GM12878 (cell line): ENCODE results near the gene LSM14B. TPM values are rescaled to one million over a fixed set of nuclear protein-coding genes. Genes with fewer than 3 reads are reported as not detected.

ENCODE experiments used
- ATAC-seq: fragments of 200-7000 bp; cut with Tn5 transposase; 3 replicates; pipeline ENCODE4 v1.9.1; 2020; ENCODE audit warnings: mild to moderate bottlenecking, moderate library complexity
- BruUV-seq: library from RNA; stranded (reverse); fragments of 400-500 nt; replicated peaks from 2 replicates; lab custom pipeline; 2021; lab: Mats Ljungman, UMichigan
- CTCF ChIA-PET: fragments of 300-600 bp; sonication (Branson Sonifier 250); formaldehyde crosslinking; extraction: SDS; loops from one replicate; lab custom pipeline; 2021; ENCODE audit warnings: inconsistent platforms; lab: Yijun Ruan, JAX
- POLR2A ChIA-PET: fragments of 350-600 bp; formaldehyde crosslinking; extraction: SDS; loops from one replicate; lab custom pipeline; 2021; ENCODE audit warnings: inconsistent platforms; lab: Charles Lee
- RAD21 ChIA-PET: fragments of 300-600 bp; sonication (Branson Sonifier 250); formaldehyde crosslinking; loops from one replicate; lab custom pipeline; 2023; ENCODE audit warnings: antibody characterized with exemption; ENCODE audit not compliant: unreplicated experiment; lab: Charles Lee
- SMC1A ChIA-PET: fragments of 300-600 bp; sonication (Branson Sonifier 250); formaldehyde crosslinking; loops from one replicate; lab custom pipeline; 2023; ENCODE audit not compliant: unreplicated experiment, uncharacterized antibody; lab: Charles Lee
- DNase-seq: peaks from one replicate; pipeline ENCODE4 v3.0.0-alpha.2; 2011; ENCODE audit warnings: low read depth, low spot score
- FAIRE-seq: peaks from 3 replicates; lab custom pipeline; 2011; peaks lifted over from hg19 to GRCh38; lab: Jason Lieb, UNC
- H2AFZ ChIP-seq: 2 replicates; pipeline ENCODE4 v1.6.0; 2011; ENCODE audit warnings: low read depth, low read length, control low read depth; ENCODE audit not compliant: control insufficient read depth
- H3K27ac ChIP-seq: 2 replicates; pipeline ENCODE4 v1.5.1; 2011; ENCODE audit warnings: control low read depth; ENCODE audit not compliant: control insufficient read depth, insufficient read depth
- H3K27me3 ChIP-seq, 2 experiments: replicated peaks in 1 of 2; 2 replicates each; pipeline versions ENCODE4 v1.6.0 to v1.6.1; 2011; ENCODE audit warnings: low read length in 1 of 2; ENCODE audit not compliant: control insufficient read depth in 2 of 2, insufficient read depth in 2 of 2
- H3K36me3 ChIP-seq, 2 experiments: 2 replicates each; pipeline ENCODE4 v1.5.1; 2011; ENCODE audit warnings: low read length in 1 of 2; ENCODE audit not compliant: control insufficient read depth in 2 of 2, insufficient read depth in 2 of 2
- H3K4me1 ChIP-seq: 2 replicates; pipeline ENCODE4 v1.6.1; 2011; ENCODE audit warnings: mild to moderate bottlenecking, low read length, moderate library complexity, mixed read lengths; ENCODE audit not compliant: control insufficient read depth, insufficient read depth
- H3K4me2 ChIP-seq: 2 replicates; pipeline ENCODE4 v1.6.0; 2011; ENCODE audit warnings: control low read depth; ENCODE audit not compliant: control insufficient read depth, insufficient read depth
- H3K4me3 ChIP-seq: fragments of 200-600 bp; sonication (generic); 2 replicates; pipeline ENCODE4 v1.5.1; 2016
- H3K79me2 ChIP-seq: 2 replicates; pipeline ENCODE4 v1.6.0; 2011; ENCODE audit warnings: low read length; ENCODE audit not compliant: control insufficient read depth, insufficient read depth
- H3K9ac ChIP-seq: 2 replicates; pipeline ENCODE4 v1.8.0; 2011; ENCODE audit warnings: low read length, control low read depth, mixed read lengths; ENCODE audit not compliant: control insufficient read depth, insufficient read depth
- H3K9me3 ChIP-seq: replicated peaks from 3 replicates; pipeline ENCODE4 v1.5.1; 2011; ENCODE audit warnings: mild to moderate bottlenecking, low read length; ENCODE audit not compliant: control insufficient read depth, insufficient read depth
- H4K20me1 ChIP-seq: 2 replicates; pipeline ENCODE4 v1.6.0; 2011; ENCODE audit not compliant: control insufficient read depth, insufficient read depth
- EGR1 ChIP-seq, 2 experiments: IDR thresholded peaks; 1 replicate in 1 of 2; 2 replicates in 1 of 2; pipeline ENCODE4 v1.6.1; 2011 to 2012; ENCODE audit warnings: low read depth in 2 of 2, low read length in 2 of 2, borderline replicate concordance in 1 of 2, mild to moderate bottlenecking in 1 of 2, moderate library complexity in 1 of 2
- EP300 ChIP-seq, 2 experiments: fragments of 150-350 bp in 1 of 2; IDR thresholded peaks; 2 replicates each; pipeline ENCODE4 v1.6.1; 2011 to 2012; ENCODE audit warnings: low read depth in 2 of 2, low read length in 2 of 2, borderline replicate concordance in 1 of 2, improper control_type of control experiment in 1 of 2, inconsistent platforms in 1 of 2; ENCODE audit not compliant: control insufficient read depth in 1 of 2
- HDAC6 ChIP-seq: fragments of 200-600 bp; sonication (generic); IDR thresholded peaks from one replicate; pipeline ENCODE4 v1.8.0; 2017; ENCODE audit warnings: antibody characterized with exemption; ENCODE audit not compliant: unreplicated experiment
- IKZF1 ChIP-seq: fragments of 450-650 bp; conservative IDR thresholded peaks from 2 replicates; pipeline ENCODE4 v1.6.1; 2017; ENCODE audit warnings: antibody characterized with exemption, mild to moderate bottlenecking
- MTA3 ChIP-seq: IDR thresholded peaks from 2 replicates; pipeline ENCODE4 v1.6.1; 2012; ENCODE audit warnings: low read length, inconsistent platforms, borderline replicate concordance
- RELA ChIP-seq: fragments of 450-650 bp; IDR thresholded peaks from 2 replicates; pipeline ENCODE4 v1.8.0; 2014; ENCODE audit warnings: borderline replicate concordance; ENCODE audit not compliant: partially characterized antibody
- SREBF1 ChIP-seq: IDR thresholded peaks from 2 replicates; pipeline ENCODE4 v1.6.1; 2012; ENCODE audit warnings: mild to moderate bottlenecking, low read length
- USF2 ChIP-seq: IDR thresholded peaks from 2 replicates; pipeline ENCODE4 v1.6.1; 2011; ENCODE audit warnings: low read depth, low read length, improper control_type of control experiment, borderline replicate concordance
- WRNIP1 ChIP-seq: IDR thresholded peaks from 2 replicates; pipeline ENCODE4 v1.6.1; 2011; ENCODE audit warnings: low read depth, low read length, improper control_type of control experiment, borderline replicate concordance
- WGBS: methylation state at CpG from one replicate; pipeline ENCODE4 v1.1.6; 2016; ENCODE audit warnings: low lambda C conversion rate; ENCODE audit not compliant: insufficient replicate concordance, insufficient coverage; ENCODE audit errors: missing lambda C conversion rate; 5-methylcytosine and 5-hydroxymethylcytosine counted together
- in situ Hi-C: fragments of 300-500 bp; cut with MboI; formaldehyde crosslinking; loops from 9 replicates; pipeline ENCODE4 v1.14.3; 2018; ENCODE audit warnings: mixed read lengths
- intact Hi-C: fragments of 100-400 bp; cut with micrococcal nuclease; formaldehyde crosslinking; loops from one replicate; pipeline ENCODE4 v1.14.2; 2022; ENCODE audit not compliant: unreplicated experiment
- polyA plus RNA-seq, 11 experiments: library from polyadenylated mRNA; depleted of rRNA in 4 of 11; unstranded in 6 of 11; stranded (reverse) in 5 of 11; fragments of >200 nt; fragmentation: Nextera tagmentation in 4 of 11; fragmentation: Illumina TruSeq in 1 of 11; extraction: Ambion mirVana in 4 of 11; extraction: Trizol in 1 of 11; gene quantifications; 1 replicate in 1 of 11; 2 replicates in 10 of 11; pipeline versions ENCODE4 v1.2.1 to v1.2.3, GENCODE V29; 2011 to 2016; ENCODE audit warnings: inconsistent platforms in 2 of 11, missing spikeins in 2 of 11, low read depth in 1 of 11
- total RNA-seq, 4 experiments: library from RNA; depleted of rRNA in 3 of 4; stranded (reverse); fragments of >200 nt in 3 of 4; fragmentation: Illumina TruSeq in 1 of 4; extraction: Trizol in 1 of 4; gene quantifications; 2 replicates each; pipeline versions ENCODE4 v1.2.1 to v1.2.3, GENCODE V29; 2013 to 2021

LSM14B gene
- total and polyA plus RNA-seq, 10 of the 15 experiments (the other 5 are each of a cell fraction or from before 2014, with no cell fraction given) = 0.56 to 34.3 (median 15.6) TPM

GRCh38 chr20:62118113-62119043, 3.9 kb upstream of the LSM14B start:
- Histone ChIP-seq H4K20me1 (peaks cover 3% of the 10 kb centered on the region; the same call in 1 of the 2 replicates), H3K4me3 (no peak overlapping the region), H3K36me3 (no peaks in the 10 kb centered on the region), H3K79me2 (peaks cover 7% of the 10 kb centered on the region), H3K27ac (no peak overlapping the region), H3K4me2 (no peak overlapping the region), H3K4me1 (no peaks in the 10 kb centered on the region; the same call in 1 of the 2 replicates), H3K9ac (no peak overlapping the region), H2AFZ (no peak overlapping the region), H3K27me3 (no peaks in the 10 kb centered on the region), H3K9me3 (peaks cover 1% of the 10 kb centered on the region; the same call in 1 of the 3 replicates)
- BruUV-seq = no TSS peak
- ChIA-PET SMC1A (interaction anchor here (0.5 kb wide), 1 partner anchor 24 kb away, joined by 4 read pairs; no protein-coding TSS in a partner anchor), POLR2A (no interaction called here), RAD21 (no interaction called here), CTCF (no interaction called here)
- TF ChIP-seq IKZF1 (no peak), WRNIP1 (no peak), HDAC6 (no peak), SREBF1 (no peak), RELA (no peak), MTA3 (no peak), EGR1 (IDR thresholded peaks at IDR 0.05; ENCODE audit: borderline replicate concordance in 1 of 2, low read depth in 2 of 2, low read length in 2 of 2) (no peak), EP300 (IDR thresholded peaks at IDR 0.05; ENCODE audit: borderline replicate concordance in 1 of 2, control insufficient read depth in 1 of 2, low read depth in 2 of 2, low read length in 2 of 2) (no peak), USF2 (no peak)
- in situ Hi-C loops = no loop called here
- FAIRE-seq = no peak
- DNase-seq = no peak
- no peak for ATAC-seq
- WGBS = 55% methylated on average over 21 of the region's 21 CpGs
- intact Hi-C loops = no loop called here
